Stimulated activated CD8-positive, alpha-beta memory T cell treated with anti-CD3 and anti-CD28 coated beads, Interleukin-15, amount 100 ng/mL, for 24 hours (primary cell): Measurements from ENCODE around the gene DRC7.

Source experiments
- DNase-seq: peaks from one replicate; pipeline ENCODE4 v3.0.0-alpha.2; 2020; ENCODE audit warnings: low read depth

Gene DRC7

DNA sequence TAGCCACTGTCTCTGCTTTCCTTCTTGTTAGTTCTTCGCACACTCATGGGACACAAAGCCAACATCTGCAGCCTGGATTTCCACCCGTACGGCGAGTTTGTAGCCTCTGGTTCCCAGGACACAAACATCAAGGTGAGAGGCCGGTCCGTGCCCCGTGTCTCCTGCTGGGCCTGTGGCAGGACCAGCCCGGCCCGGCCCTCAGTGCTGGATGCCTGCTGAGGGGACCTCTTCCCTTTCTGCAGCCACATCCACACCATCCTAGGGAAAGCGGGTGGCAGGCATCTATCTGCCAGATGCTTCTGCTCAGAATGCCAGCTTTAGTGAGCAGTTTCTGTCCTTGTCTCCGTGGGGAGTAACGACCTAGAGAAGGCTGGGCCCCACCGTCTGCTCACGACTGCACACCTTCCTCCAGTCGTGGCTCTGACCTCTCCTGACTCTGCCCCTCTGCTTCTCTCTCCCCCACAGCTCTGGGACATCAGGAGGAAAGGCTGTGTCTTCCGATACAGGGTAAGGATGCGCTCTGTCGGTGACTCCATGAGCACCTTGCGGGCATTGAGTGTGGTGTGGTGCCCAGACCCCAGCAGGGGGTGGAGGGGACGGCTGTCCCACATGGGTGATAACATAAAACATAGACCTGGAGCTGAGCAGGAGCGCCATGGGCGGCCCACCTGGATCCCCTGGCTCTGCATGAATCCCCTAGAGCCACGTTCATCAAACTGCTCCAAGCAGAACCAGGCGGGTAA lies 56.4 kb downstream of the DRC7 start:
- DNase-seq: no peak

DNA sequence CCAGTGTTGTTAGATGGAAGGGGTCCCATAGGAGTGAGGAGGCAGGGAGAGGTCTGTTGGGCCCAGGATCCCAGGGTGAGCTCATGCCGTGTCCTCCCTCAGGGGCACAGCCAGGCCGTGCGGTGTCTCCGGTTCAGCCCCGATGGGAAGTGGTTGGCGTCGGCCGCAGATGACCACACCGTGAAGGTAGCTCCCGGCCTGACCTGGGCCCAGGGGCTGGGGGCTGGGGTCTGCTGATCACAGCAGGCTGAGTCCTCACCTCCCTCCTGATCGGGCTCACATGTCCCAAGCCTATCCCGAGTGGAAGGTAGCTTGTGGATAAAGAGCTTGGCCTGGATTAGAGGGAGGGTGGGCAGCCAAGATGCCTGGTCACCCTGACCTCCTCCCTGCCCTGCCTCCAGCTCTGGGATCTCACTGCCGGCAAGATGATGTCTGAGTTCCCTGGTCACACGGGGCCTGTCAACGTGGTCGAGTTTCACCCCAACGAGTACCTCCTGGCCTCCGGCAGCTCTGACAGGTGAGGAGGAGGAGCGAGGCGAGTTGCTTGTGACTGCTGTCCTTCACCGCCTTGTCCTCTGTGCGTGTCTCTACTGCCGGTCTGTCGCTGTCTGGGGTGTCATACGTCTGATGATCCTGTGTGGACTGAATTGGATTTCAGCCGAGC lies 57.1 kb downstream of the DRC7 start:
- no peak for DNase-seq

DNA sequence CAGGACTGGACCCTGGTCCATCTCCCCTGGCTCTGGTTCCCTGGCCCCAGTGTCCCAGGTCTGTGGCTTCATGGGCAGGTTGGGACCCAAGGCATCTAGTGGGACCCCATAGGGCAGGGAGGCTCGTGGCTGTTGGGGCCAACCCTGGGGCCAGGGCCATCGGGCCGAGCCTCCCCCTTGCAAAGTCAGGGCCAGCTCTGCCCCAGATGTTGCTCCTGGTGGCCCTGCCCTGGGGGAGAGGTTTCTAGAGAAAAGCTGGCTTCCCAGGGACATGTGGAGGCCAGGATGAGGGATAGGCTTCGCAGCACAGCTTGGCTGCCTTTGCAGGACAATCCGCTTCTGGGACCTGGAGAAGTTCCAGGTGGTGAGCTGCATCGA lies 57.6 kb downstream of the DRC7 start:
- DNase-seq: no peak

DNA sequence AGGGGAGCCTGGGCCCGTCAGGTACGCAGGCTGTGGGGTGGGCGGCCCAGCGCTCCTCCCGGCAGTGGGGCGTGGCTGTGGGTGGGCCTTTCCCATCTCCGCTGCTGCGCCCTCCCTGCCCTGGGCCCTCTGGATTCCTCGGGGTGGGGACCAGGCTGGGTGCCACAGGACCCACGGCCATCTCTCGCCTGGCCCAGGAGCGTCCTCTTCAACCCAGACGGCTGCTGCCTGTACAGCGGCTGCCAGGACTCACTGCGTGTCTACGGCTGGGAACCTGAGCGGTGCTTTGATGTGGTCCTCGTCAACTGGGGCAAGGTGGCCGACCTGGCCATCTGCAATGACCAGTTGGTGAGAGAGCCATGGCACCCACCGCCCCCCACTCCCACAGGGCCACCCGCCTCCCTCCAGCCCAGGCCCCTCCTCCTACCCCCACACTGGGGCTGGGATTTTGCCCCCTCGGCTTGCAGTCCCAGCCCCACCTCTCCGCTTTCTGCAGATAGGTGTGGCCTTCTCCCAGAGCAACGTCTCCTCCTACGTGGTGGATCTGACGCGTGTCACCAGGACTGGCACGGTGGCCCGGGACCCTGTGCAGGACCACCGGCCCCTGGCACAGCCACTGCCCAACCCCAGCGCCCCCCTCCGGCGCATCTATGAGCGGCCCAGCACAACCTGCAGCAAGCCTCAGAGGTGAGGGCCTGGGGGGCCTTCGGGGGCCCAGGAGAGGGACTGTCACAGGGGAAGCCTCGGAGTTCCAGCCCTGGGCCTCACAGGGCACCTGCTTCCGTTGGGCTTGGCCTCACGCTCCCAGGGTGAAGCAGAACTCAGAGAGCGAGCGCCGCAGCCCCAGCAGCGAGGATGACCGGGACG lies 58.2 kb downstream of the DRC7 start:
- DNase-seq: no peak

DNA sequence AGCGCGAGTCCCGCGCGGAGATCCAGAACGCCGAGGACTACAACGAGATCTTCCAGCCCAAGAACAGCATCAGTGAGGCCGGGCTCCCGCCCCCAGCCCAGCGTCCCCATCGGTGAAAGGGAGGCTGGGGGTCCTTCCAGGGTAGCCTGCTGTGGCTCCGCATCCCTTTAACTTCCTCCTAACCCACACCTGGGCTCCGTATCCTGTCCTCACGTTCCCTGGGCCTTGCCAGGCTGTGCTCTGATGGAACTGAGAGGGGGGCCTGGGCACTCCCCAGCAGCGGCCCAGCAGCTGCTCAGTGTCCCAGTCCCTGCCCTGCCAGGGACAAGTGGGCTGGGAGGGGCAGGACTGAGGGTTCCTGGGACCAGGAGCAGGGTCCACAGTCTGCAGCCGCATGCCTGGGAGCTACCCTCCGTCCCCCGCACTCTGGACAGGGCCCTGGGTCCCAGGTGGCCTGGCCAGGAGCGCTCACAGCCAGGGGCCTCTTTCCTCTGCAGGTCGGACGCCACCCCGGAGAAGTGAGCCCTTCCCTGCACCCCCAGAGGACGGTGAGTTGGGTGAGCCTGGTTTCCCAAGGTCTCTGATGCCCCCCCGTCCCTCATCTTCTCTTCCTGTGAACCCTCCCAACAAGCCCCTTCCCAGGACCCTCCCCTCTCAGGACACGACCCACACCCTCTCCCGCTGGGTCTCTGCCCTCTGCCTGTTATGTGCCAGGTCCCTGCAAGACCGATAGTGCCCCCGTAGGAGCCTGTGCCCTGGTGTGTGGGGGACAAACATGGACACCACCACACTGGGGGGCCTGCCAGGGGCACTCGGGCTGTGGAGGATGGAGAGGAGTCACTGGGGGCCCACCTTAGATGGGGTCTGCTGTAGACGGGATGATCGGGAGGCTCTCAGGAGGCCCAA lies 59.1 kb downstream of the DRC7 start:
- DNase-seq: no peak

DNA sequence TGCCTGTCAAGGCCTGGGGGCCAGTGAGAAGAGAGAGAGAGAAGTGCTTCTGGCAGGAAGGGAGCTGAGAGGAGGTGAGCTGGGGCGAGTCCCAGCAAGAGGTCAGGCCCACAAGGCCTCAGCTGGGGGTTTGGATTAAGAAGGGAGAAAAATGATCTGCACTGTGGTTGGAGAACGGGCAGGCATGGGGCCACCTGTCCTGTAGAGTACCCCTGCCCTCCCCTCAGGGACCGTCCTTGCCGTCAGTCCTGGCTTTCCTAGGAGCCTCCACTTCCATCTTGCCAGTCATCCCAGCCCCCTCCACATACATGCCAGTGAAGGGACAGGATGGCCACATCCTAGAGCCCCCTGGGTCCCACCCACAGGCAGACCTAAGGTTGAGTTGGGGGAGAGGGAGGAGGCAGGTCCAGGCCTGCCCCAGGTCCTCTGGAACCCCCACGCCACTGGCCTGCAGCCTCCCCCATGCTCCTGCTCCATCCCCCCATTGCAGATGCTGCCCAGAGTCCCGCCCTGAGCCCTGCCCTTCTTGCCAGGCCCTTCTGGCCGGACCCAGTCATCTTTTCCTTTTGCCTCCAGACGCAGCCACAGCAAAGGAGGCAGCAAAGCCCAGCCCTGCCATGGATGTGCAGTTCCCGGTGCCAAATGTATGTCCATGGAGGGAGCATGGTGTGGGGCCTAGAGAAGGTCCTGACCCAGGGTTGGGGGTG lies 59.9 kb downstream of the DRC7 start:
- DNase-seq: no peak

DNA sequence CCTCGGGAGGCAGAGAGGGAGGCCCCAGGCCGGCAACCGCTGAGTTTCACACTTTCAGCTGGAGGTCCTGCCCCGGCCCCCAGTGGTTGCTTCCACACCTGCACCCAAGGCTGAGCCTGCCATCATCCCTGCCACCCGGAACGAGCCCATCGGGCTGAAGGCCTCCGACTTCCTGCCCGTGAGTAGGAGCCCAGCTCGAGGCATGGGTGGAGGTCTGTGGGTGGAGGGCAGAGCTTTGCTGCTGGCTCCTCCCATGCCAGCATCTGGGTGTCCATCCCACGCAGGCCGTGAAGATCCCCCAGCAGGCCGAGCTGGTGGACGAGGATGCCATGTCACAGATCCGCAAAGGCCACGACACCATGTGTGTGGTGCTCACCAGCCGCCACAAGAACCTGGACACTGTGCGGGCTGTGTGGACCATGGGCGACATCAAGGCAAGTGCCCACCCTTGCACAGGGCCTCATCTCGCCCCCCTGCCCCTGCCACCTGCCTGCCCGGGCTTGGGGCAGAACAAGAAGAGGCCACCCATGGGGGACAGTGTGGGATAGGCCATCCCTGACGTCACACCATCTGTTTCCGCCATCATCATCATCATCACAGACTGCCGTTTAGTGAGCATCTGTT lies 60.6 kb downstream of the DRC7 start:
- no peak for DNase-seq

DNA sequence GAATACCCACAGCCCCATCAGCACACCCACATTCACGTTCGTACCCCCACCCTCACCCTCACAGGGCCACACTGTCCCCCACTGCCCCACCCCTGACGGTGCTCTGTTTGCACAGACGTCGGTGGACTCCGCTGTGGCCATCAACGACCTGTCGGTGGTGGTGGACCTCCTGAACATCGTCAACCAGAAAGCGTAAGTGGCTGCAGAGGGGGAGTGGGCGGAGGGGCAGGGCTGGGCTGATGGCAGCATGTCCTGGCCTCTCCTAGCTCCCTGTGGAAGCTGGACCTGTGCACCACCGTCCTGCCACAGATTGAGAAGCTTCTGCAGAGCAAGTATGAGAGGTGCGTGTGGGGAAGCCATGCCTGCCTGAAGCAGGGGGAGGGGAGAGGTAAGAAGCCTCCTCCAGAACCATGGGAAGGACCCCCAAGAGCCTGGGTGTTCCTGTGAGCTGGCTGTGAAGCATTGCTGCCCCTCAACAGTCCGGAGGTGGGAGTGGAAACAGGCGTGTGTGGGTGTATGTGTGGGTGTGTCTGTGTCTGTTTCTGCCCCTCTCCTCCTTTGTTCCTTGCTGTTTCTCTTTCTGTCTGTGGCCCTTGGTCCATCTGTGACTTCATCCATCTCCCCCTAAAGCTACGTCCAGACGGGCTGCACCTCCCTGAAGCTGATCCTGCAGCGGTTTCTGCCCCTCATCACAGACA lies 61.3 kb downstream of the DRC7 start:
- DNase-seq: no peak

DNA sequence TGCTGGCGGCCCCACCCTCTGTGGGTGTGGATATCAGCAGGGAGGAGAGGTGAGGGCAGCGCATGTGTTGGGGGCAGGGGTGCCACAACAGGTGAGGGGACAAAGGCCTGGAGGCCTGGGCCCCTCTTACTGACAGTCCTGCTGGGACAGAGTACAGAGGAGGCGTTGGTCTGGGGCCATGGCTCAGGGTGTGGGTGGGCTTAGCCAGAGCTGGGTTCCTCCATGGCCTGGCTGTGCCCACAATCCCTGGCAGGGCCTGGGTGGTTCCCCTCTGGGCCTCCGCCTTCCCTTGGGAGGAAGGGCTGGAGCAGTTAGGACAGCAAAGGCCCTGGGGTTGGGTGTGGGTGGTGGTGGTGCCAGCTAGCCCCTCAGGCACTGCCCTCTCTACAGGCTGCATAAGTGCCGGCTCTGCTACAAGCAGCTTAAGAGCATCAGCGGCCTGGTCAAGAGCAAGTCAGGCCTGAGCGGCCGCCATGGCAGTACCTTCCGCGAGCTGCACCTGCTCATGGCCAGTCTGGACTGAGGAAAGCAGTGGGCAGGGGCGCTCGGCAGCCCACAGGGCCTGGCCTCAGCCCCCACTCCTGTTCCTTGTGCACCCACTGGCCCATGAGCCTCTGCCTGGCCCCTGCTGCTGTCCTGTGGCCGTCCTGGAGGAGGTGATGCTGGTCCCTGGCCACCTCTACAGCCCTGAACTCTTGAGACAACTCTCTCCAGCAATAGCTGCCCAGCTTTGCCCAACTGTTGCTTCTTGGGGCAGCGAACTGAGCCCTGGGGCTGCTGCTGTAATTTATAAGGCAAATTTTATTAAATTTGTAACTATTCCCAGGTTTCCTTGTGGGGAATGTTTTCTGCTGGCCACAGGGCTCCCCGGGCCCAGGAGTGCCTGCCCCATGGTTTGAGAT lies 62.1 kb downstream of the DRC7 start:
- no peak for DNase-seq

DNA sequence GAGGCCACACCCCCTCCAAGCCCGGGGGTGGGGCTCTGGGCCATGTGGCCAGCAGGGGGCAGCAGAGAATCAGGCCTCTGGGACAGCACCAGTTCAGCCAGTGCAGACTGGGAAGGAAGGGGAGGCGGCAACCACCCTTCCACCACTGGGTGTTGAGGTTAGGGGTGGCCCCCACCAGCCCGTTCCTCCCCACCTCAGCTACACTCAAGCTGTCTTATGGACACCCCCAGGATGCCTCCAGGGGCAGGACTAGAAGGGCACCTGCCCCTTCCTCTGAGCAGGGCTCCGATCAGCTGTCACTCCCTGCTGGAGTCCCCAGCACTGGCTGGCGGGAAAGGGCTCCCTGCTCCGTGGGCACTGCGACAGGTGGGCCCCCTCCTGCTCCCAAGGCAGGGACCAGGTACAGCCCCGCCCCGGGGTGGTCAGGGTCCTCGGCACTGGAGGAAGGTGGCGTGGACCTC lies 62.8 kb downstream of the DRC7 start:
- peak; percentile 94 for DNase-seq

DNA sequence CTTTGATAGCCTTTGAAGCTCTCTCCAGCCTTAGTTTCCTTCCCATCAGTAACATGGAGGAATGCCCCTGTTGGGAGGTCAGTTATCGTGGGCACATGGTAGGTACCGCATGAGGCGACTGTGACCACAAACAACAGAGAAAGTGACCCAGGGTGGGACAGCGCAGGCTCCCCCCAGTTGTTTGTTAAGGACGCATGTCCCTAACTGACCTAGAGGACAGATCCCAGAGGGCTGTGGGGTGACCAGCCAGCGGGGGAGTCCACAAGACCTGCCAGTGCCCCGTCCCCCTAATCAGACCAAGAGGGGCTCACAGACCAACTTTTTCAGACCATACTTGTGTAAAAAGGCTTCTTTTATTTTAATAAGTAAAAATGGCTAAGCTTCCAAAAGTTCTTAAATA lies 63.3 kb downstream of the DRC7 start:
- no peak for DNase-seq

DNA sequence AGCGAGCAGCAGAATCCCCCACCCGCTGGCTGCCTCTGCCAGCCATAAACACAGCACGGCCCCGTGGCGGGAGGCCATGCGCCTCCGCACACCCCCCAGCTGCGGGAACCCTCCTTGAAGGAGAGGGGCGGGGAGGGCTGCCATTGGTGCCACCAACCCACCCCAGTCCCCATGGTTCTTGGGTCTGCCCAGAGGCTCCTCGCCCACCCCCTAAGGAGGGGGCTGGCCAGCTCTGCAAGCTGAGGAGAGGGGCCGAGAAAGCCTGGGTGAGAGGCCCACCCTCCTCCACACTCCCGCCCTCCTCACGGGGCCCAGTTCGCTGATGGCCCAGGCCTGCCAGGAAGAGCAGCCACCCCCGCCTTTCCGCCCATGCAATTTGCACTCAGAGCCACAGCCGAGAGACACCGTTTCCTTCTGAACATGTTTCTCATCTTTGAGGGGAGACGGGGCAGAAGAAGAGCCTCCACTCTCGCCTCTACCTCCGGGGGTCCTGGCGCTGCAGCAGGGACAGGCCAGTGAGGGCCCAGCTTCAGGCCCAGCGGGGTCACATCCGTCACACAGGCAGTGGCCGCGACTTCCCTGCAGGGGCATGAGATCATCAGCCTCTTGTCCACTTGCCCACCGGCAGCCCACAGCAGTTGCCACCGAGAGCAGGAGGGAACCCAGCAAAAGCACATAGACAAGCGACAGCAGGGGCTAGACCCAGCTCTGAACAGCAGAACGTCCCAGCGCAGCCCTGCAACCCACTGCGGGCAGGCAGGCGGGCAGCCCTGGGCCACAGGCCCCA lies 63.9 kb downstream of the DRC7 start:
- no peak for DNase-seq

DNA sequence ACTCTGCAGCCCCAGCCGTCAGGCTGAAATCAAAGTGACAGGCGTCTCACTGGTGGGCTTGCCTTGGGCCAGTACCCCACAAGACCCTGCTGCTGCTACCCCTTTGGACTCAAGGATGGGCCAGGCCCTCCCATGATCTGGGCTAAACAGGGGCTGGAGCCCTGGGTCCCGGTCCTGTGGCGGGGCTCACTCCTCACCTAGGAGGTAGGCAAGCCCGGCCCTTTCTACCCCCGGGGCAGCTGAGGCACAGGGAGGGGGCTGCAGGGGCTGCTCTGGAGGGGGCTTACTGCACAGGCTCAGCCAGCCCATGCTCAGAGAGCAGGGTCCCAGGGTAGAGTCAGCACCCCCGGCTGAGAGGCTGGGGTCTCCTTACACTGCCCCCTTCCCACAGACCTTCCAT lies 64.5 kb downstream of the DRC7 start:
- no peak for DNase-seq

DNA sequence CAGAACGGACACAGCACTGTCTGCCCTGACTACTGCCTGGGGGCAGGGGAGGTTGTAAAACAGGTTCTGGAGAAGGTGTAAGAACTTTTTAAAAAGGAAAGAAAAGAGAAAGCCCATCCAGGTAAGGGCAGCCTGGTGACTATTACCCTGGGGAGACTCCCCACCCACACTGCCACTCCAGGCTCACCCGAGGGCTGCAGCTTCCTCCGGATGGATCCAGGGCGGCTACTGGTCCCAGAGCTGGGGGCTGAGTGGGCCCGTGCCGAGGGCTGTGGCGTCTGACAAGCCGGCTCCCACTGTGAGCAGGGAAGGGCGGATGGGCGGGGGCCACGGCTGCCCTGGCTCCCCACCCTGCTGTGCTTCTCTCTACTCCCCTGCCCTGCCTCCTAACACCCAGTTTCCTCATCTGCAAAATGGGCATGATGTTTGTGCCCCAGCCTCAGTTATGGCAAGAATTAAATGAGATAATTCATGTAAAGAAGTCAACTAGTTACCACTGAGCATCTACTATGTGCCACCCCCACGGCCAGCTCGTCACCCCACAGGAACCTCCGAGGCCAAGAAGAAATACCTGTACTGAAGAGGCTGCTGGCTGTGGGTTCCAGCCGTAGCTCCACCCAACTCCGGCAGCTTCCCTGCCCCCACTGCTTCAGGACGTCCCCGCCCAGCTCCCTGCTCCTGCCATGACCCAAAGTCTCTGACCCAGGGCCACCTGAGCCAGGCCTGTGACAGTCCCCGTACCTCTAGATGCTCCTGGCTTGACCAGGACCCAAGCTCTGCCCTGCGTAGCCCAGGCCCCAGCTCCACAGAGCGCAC lies 65.1 kb downstream of the DRC7 start:
- DNase-seq: no peak

DNA sequence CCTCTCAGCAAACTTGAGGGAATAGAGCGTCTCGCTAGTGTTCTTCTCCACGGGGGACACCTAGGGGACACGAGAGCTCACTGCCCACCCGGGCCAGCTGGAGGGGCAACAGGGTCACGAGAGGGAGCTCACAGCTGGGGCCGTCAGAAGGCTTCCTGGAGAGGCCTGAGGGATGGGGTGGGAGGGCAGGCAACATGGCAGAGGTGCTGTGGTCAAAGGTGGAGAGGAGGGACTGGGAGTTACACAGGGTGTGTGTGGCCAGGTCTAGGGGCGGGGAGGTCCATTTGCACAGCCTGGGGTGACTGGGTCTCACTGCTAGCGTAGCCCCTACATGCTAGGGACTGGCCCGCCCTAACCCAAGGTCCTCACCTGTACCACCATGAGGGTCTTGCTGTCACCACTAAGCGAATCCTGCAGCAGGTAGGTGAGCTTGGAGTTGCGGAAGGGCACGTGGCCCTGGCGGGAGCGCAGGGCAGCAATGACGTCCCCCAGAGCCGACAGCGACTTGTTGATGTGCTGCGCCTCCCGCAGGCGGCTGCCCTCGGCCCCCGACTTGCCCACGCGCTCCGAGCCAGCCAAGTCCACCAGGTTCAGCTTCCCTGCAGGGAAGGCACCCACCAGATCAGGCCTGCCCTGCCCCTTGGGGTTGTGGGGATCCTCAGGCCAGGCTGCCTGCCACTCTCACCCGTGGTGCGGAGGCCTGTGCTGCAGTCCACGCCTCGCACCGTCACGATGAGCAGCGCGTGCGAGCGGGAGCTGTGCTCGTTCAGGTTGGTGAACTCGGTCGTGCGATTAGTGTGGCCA lies 66.0 kb downstream of the DRC7 start:
- no peak for DNase-seq

DNA sequence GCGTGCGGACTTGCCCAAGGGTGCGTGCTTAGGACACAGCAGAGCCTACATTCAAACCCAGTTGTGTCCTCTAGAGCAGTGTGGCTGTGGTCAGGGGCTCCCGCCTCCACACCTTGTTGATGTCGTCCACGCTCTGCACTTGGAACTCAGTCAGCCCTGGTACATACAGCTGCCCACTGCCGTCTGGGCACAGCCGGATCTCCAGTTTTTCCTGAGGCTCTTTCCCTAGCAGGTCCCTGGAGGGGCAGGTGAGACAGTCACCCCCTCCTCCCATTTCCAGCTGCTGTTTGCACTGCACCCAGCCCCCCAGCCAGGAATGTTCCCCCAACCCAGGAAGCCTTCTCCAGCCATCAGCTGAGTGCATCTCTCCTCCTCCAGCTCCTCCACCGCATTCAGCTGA lies 66.7 kb downstream of the DRC7 start:
- no peak for DNase-seq

DNA sequence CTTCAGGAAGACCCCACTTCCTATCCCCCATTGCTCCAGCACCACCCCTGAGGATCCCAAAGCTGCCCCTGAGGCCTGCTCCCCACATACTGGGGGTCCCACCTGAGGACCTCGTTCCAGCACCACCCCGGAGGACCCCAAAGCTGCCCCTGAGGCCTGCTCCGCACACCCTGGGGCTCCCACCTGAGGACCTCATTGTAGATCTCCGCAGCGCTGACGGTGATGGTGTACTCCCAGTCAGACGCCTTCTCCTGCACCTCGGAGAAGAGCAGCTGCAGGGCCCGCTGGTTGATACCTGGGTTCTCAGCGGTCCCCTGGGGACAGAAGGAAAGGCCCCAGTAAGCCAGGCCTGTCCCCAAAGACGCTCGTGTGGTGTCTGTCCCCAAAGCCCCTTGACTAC lies 67.4 kb downstream of the DRC7 start:
- DNase-seq: no peak
